Stimulated activated CD8-positive, alpha-beta memory T cell treated with anti-CD3 and anti-CD28 coated beads, Interleukin-12 subunit alpha, Interleukin-12 subunit beta, amount 100 ng/mL, for 24 hours (primary cell): ENCODE data around the gene FER1L5.

Experiments used
- DNase-seq: peaks from one replicate; pipeline ENCODE4 v3.0.0-alpha.2; 2020; ENCODE audit errors: extremely low read depth

The FER1L5 gene

GRCh38 chr2:96642564-96643360, at the start of gene FER1L5:
Gene FER1L5, plus strand, starts transcription at chr2:96642764. Its CDS starts 73 bp downstream, at chr2:96642837.
- DNase-seq: no peak

GRCh38 chr2:96594282-96594681, 48.3 kb upstream of the FER1L5 start:
- DNase-seq: no peak

GRCh38 chr2:96594691-96595152, 47.8 kb upstream of the FER1L5 start:
- no peak for DNase-seq

DNA sequence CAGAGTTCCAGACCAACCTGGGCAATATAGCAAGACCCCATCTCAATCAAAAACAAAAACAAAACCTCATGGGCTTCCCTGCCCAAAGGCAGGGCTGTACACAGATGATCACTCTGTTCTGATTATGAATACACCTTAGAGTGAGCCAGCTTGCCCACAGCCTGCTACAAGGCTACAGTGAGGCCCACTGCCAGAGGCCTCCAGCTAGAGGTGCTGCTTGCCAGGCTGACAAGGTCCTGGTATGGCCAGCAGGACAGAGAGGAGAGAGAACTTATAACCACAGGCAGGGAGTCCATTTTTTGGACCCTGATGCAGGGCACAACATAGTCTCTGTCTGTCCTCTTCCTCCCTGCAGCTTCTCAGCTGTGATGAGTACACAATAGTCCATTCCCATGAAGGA, 46.0 kb upstream of the FER1L5 start:
- DNase-seq: no peak

DNA sequence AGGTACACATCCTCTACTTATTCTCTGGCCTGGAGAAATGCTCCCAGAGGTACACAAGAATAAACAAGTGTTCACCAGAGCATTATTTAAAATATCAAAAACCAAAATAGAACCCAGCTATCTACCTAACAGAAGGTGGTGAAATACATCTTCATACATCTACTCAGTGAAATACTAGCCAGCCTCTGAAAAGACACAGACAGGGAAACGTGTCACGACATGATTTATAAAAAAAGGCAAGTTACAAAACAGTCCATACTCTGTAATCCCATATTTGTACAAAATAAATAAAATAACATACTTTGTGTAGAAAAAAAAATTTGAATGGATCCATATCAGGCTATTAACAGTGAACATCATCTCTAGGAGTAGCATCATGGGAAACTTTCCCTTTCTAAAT, 42.6 kb upstream of the FER1L5 start:
- no peak for DNase-seq

DNA sequence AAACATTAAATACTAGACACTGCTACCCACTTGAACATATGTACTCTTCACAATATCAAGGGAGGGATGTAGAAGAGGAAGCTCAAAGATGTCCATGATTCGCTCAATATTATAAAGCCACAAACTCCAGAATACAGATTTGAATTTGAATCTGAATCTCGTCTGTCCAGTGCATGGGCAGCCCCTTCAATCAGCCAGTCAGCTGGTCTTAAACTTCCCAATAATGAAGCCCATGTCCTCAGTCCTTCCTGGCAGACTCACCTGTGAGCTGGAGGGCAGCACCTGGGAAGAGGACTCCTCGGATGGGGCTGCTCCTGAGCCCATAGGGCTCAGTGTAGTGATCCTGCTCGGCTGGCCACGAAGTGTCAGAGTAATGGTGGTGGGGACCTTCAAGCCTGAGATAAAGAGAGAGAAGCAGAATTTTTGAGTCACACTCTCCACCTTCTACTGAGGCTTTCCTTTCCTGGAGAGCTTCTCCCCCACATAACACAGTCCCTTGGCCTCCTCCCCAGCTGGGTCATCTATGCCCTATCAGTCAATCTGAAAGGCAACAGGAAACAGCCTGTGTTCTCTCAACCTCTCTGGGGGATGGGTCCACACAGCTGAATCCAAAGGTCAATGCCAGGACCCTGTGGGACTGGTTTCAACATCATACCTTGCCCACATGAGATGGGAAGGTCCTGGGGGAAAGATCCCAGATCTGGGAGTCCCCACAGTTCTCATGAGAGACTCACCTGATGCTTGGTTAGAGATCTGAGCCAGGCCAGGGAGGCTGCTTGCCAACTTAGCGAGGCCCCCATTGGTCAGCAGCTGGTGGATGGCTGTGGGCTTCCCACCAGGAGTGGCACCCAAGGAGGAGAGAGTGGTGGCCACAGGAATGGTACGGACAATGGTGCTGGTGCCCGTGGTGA, 40.9 kb upstream of the FER1L5 start:
- DNase-seq: no peak

DNA sequence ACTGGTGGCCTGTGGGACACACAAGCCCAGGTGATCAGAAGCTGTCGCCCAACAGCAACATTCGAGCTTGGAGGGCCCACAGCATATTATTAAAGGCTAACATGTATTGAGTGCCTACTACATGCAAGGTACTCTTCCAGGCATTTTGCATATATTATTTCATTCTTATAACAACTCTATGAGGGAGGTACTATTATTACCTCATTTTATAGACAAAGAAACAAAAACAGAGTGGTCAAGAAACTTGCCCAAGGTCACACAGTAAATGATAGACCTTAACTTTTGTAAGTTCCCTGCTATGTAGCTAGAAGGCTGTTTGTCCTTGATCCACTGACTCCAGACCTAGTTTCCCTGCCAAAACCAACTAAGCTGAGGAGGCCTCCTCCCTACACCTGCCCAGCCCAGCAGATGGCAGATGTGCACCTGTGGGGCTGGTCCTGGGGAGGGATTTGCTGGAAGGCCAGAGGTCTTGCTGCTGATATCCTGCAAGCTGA, 40.2 kb upstream of the FER1L5 start:
- DNase-seq: no peak

DNA sequence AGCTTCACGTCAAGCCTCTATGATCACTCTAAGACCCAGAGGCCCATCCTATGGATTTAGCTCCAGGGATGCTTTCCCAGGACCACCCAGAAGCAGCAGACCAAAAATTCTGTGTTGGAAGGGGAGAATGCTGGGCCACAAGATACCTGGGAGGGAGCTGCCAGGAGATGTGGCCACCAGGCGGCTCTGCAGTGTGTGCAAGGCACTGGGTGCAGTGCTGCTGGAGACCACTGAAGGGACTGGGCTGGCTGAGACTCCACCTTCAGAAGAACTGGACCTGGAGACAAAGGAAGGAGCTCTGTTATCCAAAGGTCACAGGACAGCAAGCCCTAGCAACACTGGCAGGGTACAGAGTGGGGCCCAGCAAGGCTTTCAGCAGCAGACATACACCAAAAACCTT, 38.5 kb upstream of the FER1L5 start:
- DNase-seq: no peak

GRCh38 chr2:96608469-96609455, 33.8 kb upstream of the FER1L5 start:
- DNase-seq: no peak

GRCh38 chr2:96616128-96616527, 26.4 kb upstream of the FER1L5 start:
- no peak for DNase-seq

GRCh38 chr2:96616535-96616934, 26.0 kb upstream of the FER1L5 start:
- no peak for DNase-seq

DNA sequence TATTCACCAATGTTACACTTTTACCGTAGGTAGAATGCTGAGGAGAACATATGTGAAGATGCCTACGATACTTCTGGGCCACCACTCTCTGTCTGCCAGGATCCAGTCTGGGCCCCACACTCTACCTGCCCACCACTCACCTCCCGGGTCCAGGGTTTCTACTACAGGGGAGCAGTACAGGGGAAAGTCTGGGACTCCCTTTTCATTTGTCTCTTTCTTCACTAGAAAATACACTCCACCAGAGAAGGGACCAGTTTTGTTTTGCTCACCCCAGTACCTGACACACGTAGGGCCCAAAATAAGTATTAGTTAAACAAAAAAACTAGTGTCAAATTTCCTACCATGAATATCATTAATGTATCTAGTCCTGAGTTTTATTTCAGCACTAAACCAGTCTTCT, 25.6 kb upstream of the FER1L5 start:
- no peak for DNase-seq

GRCh38 chr2:96618596-96619283, 23.8 kb upstream of the FER1L5 start:
- no peak for DNase-seq

DNA sequence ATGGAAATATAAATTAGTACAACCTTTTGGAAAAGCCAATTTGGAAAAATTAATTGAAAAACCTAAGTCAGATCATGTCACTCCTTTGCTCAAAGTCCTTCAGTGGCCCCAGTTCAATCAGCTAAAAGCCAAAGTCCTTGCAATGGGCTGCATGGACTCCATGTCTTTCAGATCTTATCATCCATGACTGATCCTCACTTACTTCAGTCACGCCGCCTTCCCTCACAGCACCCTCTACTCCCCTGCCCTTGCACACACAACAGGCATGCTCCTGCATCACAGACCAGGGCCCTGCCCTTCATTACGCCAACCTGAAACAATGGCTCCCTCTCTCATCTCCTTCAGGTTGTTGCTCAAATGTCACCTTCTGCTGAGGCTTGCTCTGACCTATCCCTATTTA, 20.0 kb upstream of the FER1L5 start:
- no peak for DNase-seq

DNA sequence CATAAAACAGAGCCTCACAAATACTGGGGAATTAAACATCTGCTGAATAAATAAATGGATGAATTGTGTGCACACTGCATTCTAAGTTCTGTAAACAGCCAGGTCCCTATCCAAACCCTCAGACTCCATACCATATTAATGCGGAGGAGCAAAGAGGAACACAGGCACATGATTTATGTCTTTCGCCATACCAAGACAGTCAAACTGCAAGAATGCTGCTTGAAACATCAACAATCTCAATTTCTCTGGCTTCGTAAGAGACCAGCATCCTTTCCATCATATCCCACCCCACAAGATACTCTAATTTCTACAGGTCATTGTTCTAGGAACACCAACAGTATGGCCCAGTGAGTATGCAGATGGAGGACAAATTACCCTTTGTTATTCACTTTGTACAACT, 19.4 kb upstream of the FER1L5 start:
- no peak for DNase-seq

DNA sequence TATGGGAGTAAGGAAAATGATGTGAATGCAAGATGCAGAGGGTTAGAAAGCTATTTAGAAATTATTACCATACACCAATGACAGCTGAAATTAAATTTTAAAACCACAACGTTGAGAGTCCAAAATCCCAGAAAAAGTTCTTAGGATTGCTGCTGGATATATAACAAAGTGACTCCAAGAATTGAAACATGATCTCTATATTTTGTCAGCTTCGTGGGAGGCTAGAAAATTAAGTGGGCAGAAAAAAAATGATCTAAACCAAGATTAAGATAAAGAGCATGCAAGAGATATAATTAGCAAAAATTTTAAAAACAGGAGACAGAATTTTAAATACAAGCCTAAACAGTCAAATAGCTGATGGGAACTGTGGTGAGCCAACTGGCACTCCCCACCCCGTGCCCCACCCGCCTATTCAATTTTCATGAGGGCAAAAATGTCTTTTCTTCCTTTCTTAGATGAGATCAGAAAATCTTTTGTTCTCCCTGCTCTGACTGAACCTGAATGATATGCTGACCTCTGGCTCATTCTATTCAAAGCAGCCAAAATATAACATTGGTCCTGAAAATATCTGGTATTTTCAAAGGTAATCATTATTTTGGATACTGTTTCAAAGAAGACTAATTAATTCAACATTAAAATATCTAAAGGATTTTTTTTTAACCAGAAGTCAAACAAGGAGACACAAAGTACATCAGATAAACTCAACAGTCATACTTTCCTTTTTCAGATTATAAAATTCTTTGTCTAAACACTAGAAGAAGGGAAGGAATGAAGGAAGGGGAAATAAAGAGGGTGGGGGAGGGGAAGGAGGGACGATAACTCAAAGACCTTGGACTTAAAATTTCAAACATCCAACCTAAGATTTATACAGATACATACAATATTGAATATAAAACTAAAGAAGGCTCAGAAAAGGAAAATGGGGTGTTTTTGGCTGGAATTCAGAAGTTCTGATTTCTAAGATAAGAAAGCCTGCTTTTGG, 16.7 kb upstream of the FER1L5 start:
- DNase-seq: no peak

GRCh38 chr2:96626553-96626942, 16.0 kb upstream of the FER1L5 start:
- DNase-seq: no peak

- DNase-seq: no peak
Observed at GRCh38 chr2:96631804-96632435, 10.6 kb upstream of the FER1L5 start.

DNA sequence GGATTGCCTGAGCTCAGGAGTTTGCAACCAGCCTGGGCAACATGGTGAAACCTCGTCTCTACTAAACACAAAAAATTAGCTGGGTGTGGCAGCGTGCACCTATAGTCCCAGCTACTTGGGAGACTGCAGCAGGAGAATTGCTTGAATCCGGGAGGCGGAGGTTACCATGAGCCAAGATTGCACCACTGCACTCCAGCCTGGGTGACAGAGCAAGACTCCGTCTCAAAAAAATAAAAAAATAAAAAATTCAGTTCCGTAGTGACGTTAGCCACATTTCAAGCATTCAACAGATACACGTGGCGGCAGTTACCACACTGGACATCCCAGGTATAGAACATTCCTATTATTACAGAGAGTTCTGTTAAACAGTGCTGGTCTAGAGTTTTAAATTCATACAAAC, 8.9 kb upstream of the FER1L5 start:
- no peak for DNase-seq
